NCI-H1105 (cell line): ENCODE results near the gene PCED1B.
"Not testable (repeated sequence)": the region's sequence is repeated elsewhere in the genome, so short reads cannot be mapped to it uniquely, and the experiment has no call there.

Experiments used
- DNase-seq: peaks from one replicate; lab custom pipeline; 2025; lab: John Stamatoyannopoulos, UW

The PCED1B gene

GRCh38 chr12:47272412-47273190, 193.2 kb downstream of the PCED1B start:
- DNase-seq = no peak

DNA sequence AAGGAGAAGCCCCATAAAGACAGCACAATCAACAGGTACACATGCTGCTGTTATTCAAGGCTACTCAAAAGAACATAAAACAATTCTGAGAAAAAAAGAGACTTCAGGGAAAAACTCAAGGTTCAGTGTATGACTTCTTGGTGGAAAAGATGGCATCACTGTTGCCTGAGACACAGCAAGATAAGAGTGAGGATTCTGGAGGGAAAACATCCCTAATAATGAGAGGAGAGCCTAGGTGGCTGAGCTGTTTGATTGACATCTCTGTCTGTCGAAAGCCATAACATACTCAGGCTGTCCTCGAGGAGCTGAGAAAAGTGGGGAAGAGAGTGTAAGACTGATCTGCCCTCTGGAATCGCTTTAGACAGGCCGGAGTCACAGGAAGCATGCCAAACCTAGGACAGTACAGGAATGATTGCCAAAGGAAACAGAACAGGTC, 193.8 kb downstream of the PCED1B start:
- DNase-seq = no peak

DNA sequence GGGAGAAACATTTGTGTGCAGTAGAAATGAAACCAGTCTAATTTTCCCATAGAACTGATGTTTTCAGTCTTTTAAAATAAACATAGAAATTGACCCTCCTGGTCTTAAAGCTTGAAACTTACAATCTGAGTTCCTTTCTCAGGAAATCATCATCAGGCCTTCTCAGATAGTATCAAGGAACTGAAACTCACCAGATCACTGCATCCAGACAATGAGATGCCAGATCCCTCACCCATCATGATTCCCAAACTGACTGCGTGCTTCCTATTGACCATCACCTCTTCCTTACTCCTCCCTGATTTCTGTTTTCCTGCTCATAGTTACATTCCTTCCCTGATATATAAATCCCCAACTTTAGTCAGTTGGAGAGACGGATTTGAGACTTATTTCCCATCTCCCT, 195.3 kb downstream of the PCED1B start:
- DNase-seq = no peak

- no peak for DNase-seq
Measured at GRCh38 chr12:47276253-47276620, 196.8 kb downstream of the PCED1B start.

GRCh38 chr12:47276621-47277309, 197.3 kb downstream of the PCED1B start:
- DNase-seq = no peak

DNA sequence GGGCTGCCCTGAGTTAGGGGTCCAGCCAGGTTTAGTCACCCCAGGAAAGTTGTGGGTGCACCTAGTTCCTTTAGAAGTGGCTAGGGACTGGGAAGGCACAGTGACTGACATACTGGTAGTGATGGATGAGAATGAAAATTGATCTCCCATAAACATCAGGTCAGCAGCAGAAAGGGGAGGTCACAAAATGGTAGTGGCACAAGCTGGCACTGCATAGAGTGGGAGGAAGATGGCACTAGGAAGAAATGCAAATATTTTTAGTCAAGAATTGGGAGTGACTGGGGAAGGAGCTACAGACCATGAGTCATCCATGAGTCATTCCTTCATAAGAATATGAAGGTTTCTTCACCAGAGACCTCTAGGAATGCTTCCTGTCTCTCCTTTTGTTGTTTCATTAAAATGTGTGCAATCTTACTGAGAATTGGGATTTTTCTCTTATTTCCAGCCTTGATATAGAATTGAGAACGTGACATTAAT, 198.6 kb downstream of the PCED1B start:
- DNase-seq = no peak

DNA sequence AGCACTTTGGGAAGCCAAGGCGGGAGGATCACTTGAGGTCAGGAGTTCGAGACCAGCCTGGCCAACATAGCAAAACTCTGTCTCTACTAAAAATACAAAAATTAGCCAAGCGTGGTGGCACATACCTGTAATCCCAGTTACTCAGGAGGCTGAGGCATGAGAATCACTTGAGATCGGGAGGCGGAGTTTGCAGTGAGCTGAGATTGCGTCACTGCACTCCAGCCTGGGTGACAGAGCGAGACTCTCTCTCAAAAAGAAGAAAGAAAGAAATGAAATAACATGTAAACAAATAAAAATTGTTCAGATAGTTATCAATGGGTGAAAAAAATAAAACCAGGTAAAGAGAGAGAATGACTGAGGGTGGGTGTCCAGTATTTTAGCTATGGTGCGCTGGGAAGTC, 200.3 kb downstream of the PCED1B start:
- not testable (repeated sequence) for DNase-seq

DNA sequence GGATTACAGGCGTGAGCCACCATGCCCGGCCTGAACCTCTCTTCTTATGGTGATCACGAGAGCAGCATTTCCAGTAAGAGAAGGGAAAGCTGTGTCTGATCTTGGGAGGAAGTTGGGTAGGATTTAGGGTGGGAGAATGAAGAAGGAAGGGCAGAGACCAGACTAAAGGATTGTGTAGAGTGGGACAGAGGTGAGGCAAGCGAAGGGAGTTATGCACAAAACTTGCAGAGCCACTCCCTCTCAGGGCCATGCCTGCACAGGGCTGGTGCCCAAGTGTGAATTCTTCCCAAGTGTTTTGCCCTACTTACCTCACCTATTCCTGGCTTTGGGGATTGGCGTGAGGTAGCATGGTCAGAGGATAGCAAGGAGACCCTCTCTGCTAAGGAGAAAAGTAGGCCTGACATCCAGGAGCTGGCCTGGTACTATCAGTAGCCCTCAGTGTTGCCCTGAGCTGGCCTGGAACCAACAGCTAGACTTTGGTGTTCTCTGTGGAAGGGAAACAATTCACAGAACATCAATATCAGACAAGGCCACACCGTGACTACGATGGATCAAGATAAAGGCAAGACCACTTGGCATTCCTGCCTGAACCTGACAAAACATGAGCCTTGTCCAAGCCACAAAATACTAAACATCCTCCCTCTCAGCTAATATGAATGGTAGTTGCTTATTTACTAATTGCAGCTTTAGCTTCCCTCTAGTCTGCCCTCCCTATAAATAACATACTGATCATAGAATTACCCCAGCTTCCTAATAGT, 201.3 kb downstream of the PCED1B start:
- no peak for DNase-seq

GRCh38 chr12:47281667-47282171, 202.3 kb downstream of the PCED1B start:
- no peak for DNase-seq

DNA sequence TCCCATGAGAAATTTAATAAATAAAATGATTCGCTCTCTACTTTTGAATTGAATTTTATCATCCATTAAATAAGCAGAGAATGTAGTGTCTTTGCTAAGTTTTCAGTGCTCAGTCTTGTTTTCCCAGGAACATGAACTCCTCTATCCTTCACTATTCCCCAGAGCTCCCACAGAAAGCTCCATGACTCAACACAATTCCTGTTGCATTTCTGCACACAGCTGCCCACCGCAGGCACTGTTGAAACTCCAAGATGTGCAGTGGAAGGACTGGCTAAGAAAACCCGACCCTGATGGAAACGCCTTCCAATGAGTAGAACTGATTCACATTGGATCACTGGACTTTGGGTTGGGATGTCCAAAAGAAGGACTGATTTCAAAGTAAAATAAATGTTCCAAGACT, 202.8 kb downstream of the PCED1B start:
- DNase-seq = no peak
